Measurements from ENCODE around the gene ZNF81.

DNA sequence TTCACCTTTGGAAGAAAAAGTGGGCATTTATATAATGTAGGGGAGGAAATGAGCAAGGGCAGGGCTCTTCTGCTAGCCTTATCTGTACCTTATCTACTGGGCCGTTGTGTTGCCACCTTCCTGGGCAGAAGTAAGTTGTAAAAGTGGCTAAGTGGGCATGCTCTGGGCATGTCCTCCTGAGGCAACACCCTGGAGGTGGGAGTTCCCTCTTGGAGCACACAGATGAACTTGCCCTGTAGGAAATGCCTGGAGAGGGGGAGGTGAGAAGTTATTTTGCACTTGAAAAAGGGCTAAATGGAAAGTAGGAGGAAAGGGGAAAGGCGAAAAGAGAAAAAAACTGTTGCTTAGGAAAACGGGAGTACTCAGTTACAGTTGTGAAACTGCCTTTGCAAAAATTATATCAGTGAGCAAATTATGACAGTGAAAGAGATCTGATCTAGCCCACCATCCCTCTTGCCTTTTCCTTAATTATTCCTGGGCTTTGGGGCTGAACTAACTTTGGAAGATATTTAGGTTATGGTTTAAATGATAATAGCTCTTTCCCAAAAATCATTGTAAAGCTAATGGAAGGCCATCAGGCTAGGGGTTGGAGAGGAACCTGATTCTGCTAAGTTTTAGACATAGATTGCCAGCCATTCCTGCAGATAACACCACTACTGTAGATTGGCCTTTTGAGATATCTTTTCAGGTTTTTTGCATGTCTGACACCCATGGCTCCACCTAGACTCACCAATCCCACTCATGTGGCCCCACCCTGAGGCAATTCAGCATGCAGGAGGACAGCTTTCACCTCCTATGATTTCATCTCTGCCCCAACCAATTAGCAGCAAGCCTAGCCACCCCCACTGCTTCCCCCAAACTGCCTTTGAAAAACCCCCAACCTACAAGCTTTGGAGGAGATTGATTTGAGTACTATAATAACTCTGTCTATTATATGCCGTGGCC is 20.5 kb upstream of the ZNF81 start:
- TF ChIP-seq, protein P1, sequence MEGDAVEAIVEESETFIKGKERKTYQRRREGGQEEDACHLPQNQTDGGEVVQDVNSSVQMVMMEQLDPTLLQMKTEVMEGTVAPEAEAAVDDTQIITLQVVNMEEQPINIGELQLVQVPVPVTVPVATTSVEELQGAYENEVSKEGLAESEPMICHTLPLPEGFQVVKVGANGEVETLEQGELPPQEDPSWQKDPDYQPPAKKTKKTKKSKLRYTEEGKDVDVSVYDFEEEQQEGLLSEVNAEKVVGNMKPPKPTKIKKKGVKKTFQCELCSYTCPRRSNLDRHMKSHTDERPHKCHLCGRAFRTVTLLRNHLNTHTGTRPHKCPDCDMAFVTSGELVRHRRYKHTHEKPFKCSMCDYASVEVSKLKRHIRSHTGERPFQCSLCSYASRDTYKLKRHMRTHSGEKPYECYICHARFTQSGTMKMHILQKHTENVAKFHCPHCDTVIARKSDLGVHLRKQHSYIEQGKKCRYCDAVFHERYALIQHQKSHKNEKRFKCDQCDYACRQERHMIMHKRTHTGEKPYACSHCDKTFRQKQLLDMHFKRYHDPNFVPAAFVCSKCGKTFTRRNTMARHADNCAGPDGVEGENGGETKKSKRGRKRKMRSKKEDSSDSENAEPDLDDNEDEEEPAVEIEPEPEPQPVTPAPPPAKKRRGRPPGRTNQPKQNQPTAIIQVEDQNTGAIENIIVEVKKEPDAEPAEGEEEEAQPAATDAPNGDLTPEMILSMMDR (IDR thresholded peaks at IDR 0.05) = no peak
- no peak for TF ChIP-seq POLR2A (IDR thresholded peaks at IDR 0.05)
